Pancreas (tissue), 10 donors: Measurements from ENCODE around the gene HOXA3. TPM values are rescaled to one million over a fixed set of nuclear protein-coding genes. Genes with fewer than 3 reads are reported as not detected.

Experiments used
- ATAC-seq, 4 donors: fragments of 200-7000 bp; cut with Tn5 transposase; one replicate each; pipeline versions ENCODE4 v1.8.0 to v1.9.1; 2020; ENCODE audit warnings: mild to moderate bottlenecking in 4 of 4, moderate library complexity in 4 of 4
- DNase-seq, 6 donors: peaks; one replicate each; pipeline ENCODE4 v3.0.0-alpha.2; 2020
- FAIRE-seq: peaks from 2 replicates; lab custom pipeline; 2012; peaks lifted over from hg19 to GRCh38; lab: Jason Lieb, UNC
- H3K27ac ChIP-seq, 4 donors: fragments of 200-600 bp; sonication (generic); 1 replicate in 3 of 4; 2 replicates in 1 of 4; pipeline versions ENCODE4 v1.5.0 to v1.8.0; 2020
- H3K27me3 ChIP-seq, 4 donors: fragments of 200-600 bp; one replicate each; pipeline ENCODE4 v1.8.0; 2021
- H3K36me3 ChIP-seq, 3 donors: fragments of 200-600 bp; sonication (generic) in 1 of 3; one replicate each; pipeline versions ENCODE4 v1.5.0 to v1.8.0; 2020 to 2021
- H3K4me1 ChIP-seq, 3 donors: fragments of 200-600 bp; one replicate each; pipeline ENCODE4 v1.8.0; 2021
- H3K4me3 ChIP-seq, 4 donors: fragments of 200-600 bp; sonication (generic) in 2 of 4; one replicate each; pipeline versions ENCODE4 v1.5.0 to v1.8.0; 2020 to 2021
- H3K9me3 ChIP-seq, 4 donors: fragments of 200-600 bp; one replicate each; pipeline ENCODE4 v1.8.0; 2021
- CTCF ChIP-seq, 4 donors: fragments of 200-600 bp; sonication (generic) in 3 of 4; IDR thresholded peaks; one replicate each; pipeline versions ENCODE4 v1.5.0 to v1.8.0; 2021; ENCODE audit warnings: antibody characterized with exemption in 4 of 4
- WGBS, 2 donors: extraction: QIAGEN DNeasy Blood & Tissue Kit; methylation state at CpG; one replicate each; pipeline ENCODE4 v1.1.7; 2013; 5-methylcytosine and 5-hydroxymethylcytosine counted together
- intact Hi-C, 3 donors: fragments of 100-400 bp; cut with DNase I; formaldehyde crosslinking; loops; one replicate each; pipeline versions ENCODE4 v1.11.1 to v1.14.2; 2022
- polyA plus RNA-seq, 2 donors: library from polyadenylated mRNA; stranded (reverse); fragments of 200-250 nt; gene quantifications; one replicate each; pipeline ENCODE4 v1.2.3, GENCODE V29; 2013
- total RNA-seq, 6 donors: library from RNA; stranded (reverse); fragmentation: NEBNext Ultra II Directional in 4 of 6; extraction: Animal tissue kit (Norgen Biotek cat#: 25700) in 4 of 6; gene quantifications; one replicate each; pipeline versions ENCODE4 v1.2.1 to v1.2.4, GENCODE V29; 2021 to 2023
- donor health status: healthy with polysubstance abuse.
- donor health status: DM: no; HTN: no; CAD: no; lungs with moderate emphysema.
- donor health status: DM: no; HTN: no; CAD: no.
- donor health status: control.
- donor health status: control.
- donor health status: Bipolar disorder and iron deficiency.
- donor health status: DM: yes; HTN: yes; CAD: no.
- donor health status: DM: no; HTN: no; CAD: no.
- donor health status: DM: no; HTN: no; CAD: no.
- donor health status: DM: yes; HTN: yes; CAD: no.

HOXA3 gene
- total and polyA plus RNA-seq, 8 donors, result 0.13 to 1.9 (median 0.43) TPM; not detected in 1

GRCh38 chr7:27106901-27107240 lies 45.5 kb downstream of the HOXA3 start:
- H3K4me1 ChIP-seq, result no peaks in the 10 kb centered on the region
- H3K27me3 ChIP-seq, result peaks cover 0 to 55% (median 4%) of the 10 kb centered on the region in 4 donors
- intact Hi-C loops, result no loop called here
- no peaks in the 10 kb centered on the region for H3K36me3 ChIP-seq
- DNase-seq, result no peak
- ATAC-seq, result no peak
- no peak for FAIRE-seq
- peak overlapping the region in 1 of 4 donors; percentile 17 for H3K4me3 ChIP-seq
- WGBS, 2 donors, result 19 to 24% methylated on average over 14 of the region's 14 CpGs
- H3K9me3 ChIP-seq, result no peaks in the 10 kb centered on the region
- TF ChIP-seq CTCF (IDR thresholded peaks at IDR 0.05), result no peak
- peak overlapping the region in 2 of 4 donors; percentile 37 to 40 for H3K27ac ChIP-seq

- H3K27ac ChIP-seq, result peak overlapping the region in 2 of 4 donors; percentile 37 to 40
- 7 to 15% methylated on average over 42 to 44 of the region's 44 CpGs for WGBS, 2 donors
- FAIRE-seq (no peak), ATAC-seq (peak in 1 of 4 donors; percentile 32), DNase-seq (peak in 1 of 6 donors; percentile 59)
- H3K4me1 ChIP-seq, result no peaks in the 10 kb centered on the region
- H3K27me3 ChIP-seq, result peaks cover 0 to 56% (median 4%) of the 10 kb centered on the region in 4 donors
- no peaks in the 10 kb centered on the region for H3K9me3 ChIP-seq
- intact Hi-C loops, result no loop called here
- no peak for TF ChIP-seq CTCF (IDR thresholded peaks at IDR 0.05)
- peak overlapping the region in 1 of 4 donors; percentile 17 for H3K4me3 ChIP-seq
- H3K36me3 ChIP-seq, result no peaks in the 10 kb centered on the region
These were observed 46.0 kb downstream of the HOXA3 start for GRCh38 chr7:27106181-27106900.

GRCh38 chr7:27105301-27106031 lies 46.9 kb downstream of the HOXA3 start:
- Histone ChIP-seq H3K9me3 (no peaks in the 10 kb centered on the region), H3K27ac (no peak overlapping the region), H3K4me1 (no peaks in the 10 kb centered on the region), H3K27me3 (peaks cover 0 to 61% (median 4%) of the 10 kb centered on the region in 4 donors), H3K4me3 (no peak overlapping the region), H3K36me3 (no peaks in the 10 kb centered on the region)
- FAIRE-seq, result no peak
- TF ChIP-seq CTCF (IDR thresholded peaks at IDR 0.05), result no peak
- WGBS, 2 donors, result 34 to 37% methylated on average over 13 of the region's 13 CpGs
- intact Hi-C loops, result no loop called here
- no peak for ATAC-seq
- DNase-seq, result no peak

GRCh38 chr7:27104341-27105058 lies 47.9 kb downstream of the HOXA3 start:
- DNase-seq (no peak), ATAC-seq (no peak), FAIRE-seq (no peak)
- Histone ChIP-seq H3K27me3 (peaks cover 0 to 68% (median 9%) of the 10 kb centered on the region in 4 donors), H3K4me1 (peaks cover 0 to 4% (median 1%) of the 10 kb centered on the region in 3 donors), H3K27ac (no peak overlapping the region), H3K9me3 (no peaks in the 10 kb centered on the region), H3K36me3 (no peaks in the 10 kb centered on the region), H3K4me3 (no peak overlapping the region)
- WGBS, 2 donors, result 17 to 20% methylated on average over 13 of the region's 13 CpGs
- intact Hi-C loops, result no loop called here
- no peak for TF ChIP-seq CTCF (IDR thresholded peaks at IDR 0.05)
